DMS53 (cell line): ENCODE data around the gene IQCN.

Experiments
- DNase-seq: peaks from one replicate; lab custom pipeline; 2025; lab: John Stamatoyannopoulos, UW

Gene IQCN

DNA sequence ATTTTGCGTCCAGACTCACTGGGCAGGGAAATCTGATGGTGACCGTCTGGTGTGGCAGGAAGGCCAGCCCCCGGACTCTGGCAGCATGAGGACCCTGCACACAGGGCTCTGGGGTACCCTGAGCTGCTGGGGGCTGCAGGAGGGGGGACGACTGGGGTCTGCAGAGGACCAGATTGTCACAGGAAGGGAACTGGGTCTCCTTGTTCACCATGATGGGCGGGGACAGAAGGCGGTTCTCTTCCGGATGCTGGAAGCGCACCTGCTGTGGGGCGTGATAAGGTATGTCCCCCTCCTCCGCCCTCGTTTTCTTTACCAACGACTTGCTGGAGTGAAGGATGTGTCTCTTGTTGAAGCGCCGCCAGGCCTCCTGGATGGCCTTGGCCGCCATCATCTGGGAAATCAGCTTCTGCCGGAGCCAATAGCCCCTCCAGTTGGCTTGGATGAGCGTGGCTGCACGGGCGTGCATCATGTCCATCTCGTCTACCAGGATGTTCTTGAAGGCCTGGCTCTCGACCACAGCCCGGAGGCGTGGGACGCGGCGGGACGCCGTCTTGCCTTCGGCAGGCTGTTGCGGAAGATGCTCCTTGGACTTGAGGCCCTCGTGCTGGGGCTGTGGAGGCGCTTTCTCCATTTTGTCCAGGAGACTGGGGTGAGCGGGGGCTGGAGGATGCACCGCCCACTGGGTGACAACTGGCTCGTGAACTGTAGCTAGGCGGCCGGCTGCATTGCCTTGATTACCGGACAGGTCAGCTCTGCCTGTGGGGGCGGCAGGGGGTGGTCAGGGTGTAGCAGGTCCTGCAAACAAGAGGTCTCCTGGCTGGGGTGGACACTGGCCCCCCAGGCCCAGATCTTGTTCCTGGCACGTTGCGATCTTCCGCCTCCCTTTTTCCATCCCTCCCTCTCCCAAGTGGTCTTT, 7.2 kb downstream of the IQCN start:
- no peak for DNase-seq

DNA sequence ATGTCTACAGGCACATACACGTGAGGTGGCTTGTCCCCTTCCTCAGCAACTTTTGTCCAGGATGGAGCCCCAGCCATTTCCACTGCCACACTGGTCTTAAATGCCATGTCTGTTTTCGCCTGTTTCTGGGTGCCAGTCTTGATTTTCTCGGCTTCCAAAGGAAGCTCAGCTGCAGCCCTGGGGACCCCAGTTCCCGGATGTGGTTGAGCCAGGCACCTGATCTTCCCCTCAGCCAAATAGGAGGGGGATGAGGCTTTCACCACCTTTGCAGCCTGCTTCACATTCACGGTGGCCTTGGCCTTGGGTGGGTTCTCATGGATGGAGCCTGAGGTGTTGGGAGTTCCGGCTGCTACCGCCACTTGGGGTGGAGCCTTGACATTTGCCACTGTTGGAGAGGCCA, 8.7 kb downstream of the IQCN start:
- no peak for DNase-seq

DNA sequence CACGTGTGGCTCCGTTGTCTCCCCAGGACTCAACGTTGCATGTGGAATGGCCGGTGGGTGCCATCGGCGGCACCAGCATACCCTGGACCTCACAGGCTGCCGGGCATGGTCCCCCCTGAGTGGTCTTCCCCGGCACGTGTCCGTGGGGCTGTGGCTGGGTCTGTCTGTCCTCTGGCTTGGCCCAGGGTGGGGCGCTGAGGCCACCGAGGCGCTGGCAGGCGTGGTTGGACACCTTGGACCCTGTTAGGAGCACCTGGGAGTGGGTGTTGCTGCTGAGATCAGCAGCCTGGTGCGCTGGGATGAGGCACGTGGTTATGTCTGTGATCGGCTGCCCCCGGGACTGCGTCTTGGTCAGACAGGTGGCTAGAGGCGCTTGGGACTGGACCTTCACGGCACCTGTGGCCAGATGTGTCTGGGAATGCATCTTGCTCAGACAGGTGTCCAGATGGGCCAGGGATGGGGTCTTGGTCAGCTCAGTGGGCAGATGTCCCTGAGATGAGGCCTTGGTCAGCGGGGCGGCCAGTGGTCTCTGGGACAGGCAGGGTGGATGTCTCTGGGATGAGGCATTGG, 9.2 kb downstream of the IQCN start:
- DNase-seq, result no peak

DNA sequence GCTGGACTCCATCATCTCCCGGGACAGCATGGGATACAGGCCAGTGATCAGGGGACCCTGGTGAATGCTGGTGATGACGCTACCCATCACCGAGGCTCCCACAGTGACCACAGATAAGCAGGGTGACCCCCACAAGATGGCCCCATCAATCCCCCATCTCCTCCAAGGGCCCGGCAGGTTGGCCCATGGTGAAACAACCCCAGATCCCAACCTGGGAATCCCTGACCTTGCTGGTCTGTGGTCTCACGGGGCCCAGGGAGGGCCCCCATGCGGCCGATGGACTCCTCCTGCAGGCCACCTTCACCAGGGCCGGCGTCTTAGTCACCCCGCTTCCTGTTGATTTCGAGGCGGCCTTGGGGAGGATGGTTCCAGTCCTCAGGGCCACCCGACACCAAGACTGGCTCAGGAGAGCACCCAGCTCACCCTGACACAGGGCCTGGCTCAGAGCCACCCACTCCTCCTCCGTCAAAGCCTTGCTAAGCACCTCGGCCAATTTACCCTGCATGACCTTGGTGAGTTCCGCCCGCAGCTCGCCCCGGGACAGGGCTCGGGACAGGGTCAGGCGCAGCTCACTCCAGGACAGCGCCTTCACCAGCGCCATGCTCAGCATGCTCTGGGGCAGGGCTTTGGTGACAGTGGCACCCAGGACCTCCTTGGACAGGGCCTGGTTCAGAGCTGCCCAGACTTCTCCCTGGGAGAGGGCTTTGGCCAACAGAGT, 10.0 kb downstream of the IQCN start:
- DNase-seq, result no peak

DNA sequence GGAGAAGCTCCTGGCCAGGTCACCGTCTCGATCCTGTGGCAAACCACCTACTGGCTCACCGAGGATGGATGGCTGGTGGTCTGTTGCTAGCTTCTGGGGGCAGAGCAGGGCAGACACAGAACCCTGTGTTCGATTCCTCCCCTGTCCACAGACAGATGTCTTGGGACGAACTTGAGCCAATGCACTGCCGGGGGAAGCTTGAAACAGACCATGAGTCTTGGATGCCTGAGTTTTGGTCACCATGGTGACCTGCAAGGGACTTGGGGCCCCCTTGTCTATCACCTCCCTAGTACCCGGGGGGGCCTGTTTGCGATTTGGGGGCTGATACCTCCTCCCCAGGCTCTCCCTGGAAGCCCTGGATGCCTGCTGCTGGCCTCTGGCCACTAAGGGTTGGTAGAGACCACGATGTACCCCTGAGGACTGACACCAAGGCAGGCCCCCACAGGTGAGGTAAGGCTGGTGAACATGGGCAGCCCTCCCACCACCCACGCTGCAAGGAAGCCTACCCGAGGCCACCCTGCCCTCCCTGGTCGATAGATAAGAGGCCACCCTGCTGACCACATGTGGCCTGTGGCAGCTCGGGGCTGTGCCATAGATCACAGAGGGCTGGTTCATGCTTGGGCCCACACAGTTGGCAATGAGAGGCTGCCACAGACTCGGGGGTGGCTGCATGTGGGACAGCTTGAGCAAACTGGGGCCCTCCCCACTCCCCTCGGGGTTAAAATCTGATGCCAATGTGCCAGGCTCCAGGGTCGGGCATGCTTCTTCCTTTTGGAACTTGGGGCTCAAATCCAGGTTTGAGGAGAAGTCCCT, 10.7 kb downstream of the IQCN start:
- no peak for DNase-seq

DNA sequence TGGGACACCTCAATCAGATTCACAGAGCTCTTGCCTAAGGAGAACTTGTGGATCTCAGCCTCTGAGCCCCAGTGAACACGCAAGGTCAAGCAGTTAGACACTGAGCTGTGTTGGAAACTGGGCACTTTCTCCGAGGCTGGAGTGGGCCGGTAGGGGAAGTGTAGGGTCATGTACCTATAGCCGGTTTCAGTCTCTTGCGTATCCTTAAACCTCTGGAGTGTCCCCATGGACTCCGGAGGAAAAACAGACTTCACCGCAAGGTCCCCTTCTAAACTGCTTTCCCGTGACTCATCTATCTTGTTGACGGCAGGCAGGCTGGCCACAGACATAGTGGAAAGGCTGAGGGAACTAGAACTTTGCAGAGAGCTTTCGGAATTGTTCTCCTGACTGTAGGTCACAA, 11.3 kb downstream of the IQCN start:
- DNase-seq, result no peak

DNA sequence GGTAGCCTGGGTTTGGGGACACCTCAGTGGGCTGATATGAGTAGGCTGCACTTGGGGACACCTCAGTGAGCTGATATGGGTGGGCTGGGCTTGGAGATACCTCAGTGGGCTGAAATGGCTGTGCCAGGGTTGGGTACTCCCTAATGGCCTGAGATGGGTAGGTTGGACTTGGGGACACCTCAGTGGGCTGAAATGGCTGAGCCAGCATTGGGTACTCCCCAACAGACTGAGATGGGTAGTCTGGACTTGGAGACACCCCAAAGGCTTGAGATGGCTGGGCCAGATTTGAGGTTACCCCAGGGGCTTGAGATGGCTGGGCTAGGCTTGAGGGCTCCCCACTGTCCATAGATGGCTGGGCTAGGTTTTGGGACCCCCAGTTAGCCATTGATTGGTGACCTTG, 12.1 kb downstream of the IQCN start:
- no peak for DNase-seq

DNA sequence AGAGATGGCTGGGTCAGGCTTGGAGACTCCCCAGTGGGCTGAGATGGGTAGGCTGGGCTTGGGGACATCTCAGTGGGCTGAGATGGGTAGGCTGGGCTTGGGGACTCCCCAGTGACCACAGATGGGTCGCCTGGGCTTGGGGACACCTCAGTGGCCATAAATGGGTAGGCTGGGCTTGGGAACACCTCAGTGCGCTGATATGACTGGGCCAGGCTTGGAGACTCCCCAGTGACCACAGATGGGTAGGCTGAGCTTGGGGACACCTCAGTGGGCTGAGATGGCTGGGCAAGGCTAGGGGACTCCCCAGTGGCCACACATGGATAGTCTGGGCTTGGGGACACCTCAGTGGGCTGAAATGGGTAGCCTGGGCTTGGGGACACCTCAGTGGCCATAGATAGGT, 12.8 kb downstream of the IQCN start:
- no peak for DNase-seq

DNA sequence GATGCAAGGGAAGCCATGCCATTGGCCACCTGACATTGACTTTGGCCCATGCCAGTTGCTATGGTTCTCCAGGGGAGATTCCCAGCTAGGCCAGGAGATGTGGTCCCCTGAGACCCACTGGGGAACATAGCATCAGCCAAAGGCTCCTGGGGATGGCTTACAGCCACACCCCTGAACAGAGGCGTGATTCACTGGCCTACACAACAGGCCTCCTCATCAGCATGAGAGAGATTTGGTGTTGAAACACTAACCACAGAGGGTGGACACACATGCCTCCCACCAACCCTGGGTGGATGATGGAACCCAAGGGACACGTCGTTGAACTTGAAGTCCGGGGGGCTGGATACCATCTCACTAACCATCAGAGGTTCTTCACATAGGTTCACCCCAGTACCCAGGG, 14.4 kb downstream of the IQCN start:
- no peak for DNase-seq

DNA sequence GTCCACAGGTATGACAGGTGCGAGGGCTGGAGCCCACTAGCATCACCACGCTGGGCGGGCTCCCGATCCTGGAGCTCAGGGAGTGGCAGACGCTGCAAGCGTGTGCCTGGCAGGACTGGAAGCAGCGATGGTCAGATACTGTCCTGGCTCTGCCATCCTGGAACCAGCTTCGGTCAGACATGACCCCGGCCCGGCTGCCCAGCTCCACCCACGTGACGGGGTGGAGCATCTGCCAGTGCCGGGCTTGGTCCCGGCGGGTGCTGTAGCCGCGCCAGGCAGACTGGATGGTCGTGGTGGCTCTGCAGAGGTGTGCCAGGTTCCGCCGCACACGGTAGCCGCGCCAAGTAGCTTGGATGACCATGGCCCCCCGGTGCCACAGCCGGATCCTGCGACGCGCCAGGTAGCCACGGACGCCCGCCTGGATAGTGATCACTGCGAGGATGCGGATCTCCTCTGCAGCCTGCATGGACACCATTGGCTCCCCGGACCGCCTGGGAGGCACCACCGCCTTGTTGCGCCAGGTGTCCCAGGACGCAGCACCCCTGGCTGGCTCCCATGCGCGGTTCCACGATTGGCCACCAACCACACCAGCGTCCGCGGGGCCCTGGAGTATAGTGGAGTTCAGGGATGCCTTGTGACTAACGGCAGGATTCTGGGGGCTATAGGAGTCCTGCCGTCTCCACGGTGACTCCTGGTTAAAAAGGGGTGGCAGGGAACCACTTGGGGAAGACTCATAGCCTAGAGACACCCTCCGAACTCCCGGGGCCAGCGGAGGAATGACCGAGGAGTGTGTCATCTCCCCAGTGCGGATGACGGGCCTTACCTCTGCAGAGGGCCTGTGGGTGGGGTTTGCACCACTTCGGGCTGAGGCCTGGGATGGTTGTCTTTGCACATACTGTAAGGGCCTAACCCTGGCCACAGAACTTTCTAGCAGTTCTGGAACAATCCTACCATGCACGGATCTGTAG, 16.5 kb downstream of the IQCN start:
- no peak for DNase-seq

DNA sequence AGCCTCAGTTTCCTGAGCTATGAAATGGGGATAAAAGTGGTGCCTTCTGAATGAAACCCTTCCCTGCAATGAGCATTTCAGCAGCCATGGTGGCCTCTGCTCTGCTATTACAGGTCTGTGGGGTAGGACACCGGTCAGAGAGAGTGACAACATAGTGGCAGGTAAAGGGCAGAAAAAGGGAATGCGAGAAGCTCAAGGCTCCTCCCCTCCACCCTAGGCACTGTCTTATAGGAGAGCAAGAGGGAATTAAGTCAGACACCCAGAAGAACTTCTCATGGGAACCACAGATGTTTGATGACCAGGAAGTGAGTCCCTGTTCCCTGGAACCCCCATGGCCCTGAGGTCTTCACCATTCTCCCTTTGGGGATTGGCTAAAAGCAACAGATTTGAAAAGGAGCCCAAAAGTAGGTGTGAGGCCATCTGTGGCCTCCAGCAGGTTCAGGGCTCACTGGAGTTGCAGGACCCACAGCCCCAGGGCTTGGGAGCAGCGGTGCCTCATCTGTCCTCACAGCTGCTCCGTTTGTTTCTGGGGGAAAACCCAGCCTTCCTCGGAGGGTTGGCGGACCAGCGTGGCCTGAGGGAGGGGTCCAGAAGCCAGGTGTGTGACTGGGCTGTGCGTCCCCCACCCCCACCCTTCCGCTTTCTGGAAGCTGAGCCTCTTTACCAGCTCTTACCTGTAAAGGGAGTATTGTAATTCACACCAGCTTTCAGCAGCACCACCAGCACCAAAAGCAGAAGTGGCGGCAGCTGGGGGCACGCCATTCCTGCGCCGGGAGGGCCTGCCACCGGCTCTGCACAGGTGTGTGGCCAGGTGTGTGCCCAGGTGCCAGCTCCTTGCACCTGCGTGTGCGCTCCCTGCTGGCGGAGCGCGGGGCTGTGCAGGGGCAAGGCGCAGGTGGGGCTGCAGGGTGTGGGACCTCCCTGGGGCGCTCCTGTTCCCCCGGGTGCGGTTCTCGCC, 19.4 kb downstream of the IQCN start:
- peak; percentile 82 for DNase-seq

DNA sequence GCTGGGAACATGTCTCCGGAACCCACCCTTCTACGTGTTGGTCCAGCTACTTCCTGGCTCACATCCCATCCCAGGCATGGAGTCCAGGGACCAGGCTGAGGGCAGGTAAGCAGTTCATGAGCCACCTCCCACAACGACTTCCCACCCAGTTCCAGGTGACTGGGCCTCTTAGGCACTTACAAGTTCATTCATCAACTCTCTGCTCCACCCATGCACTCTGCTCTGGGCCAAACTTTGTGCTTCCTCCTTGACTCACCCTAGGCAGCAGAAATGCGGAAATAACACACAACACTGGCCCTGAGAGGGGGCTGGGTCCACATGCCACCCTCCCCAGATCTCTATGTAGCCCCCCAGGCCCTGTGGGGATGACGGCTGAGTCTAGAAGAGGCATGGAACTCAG, 20.5 kb downstream of the IQCN start:
- DNase-seq, result no peak

DNA sequence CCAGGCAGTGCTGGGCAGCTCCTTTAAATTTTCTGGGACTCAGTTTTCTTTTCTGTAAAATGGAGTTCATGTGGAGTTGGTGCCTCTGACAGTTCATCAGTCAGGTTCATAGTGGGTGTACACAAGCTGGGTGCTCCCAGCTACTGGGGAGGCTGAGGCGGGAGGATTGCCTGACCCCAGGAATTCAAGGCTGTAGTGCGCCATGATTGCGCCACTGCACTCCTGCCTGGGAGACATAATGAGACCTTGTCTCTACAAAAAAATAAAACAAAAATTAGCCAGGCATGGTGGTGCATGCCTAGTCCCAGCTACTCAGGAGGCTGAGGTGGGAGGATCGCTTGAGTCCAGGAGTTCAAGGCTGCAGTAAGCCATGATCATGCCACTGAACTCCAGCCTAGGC, 21.1 kb downstream of the IQCN start:
- DNase-seq, result no peak

DNA sequence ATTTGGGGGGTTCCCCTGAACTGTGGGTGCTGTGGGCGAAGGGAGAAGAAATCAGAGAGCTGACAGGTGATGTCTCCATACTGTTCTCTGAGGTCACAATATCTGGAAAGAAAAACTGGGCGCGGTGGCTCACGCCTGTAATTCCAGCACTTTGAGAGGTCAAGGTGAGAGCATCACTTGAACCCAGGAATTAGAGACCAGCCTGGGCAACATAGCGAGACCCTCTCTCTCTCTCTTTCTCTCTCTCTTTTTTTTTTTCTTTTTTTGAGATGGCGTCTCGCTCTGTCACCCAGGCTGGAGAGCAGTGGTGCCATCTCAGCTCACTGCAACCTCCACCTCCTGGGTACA, 21.9 kb downstream of the IQCN start:
- no peak for DNase-seq

DNA sequence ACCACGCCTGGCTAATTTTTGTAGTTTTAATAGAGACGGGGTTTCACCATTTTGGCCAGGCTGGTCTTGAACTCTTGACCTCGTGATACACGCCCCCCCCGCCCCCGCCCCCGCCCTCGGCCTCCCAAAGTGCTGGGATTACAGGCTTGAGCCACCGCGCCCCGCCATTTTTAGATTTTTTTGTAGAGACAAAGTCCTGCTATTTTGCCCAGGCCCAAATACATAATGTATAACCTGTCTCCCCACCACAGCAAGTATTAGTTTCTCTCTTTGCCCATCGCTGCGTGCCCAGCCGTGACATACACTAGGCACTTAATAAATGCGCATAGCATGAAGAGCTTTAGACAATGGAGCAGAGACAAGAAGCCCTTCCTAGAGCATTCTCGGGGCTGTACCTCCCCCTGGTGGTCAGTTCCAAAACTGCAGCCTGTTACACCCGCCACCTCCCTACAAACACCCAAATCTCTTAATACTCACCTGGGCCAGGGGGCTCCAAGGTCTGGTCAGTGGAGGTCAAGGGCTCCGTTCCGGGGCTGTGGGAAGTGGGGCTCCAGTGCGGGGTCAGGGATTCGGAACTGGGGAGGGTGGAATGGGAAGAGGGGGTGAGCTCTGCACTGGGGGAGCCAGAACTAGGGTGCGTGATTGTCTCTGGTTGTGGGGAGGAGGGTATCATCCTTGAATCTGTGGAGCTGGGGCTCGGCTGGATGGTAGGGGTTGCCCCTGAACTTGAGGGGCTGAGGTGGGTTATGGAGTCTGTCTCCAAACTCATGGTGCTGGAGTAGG, 22.5 kb downstream of the IQCN start:
- peak; percentile 75 for DNase-seq

DNA sequence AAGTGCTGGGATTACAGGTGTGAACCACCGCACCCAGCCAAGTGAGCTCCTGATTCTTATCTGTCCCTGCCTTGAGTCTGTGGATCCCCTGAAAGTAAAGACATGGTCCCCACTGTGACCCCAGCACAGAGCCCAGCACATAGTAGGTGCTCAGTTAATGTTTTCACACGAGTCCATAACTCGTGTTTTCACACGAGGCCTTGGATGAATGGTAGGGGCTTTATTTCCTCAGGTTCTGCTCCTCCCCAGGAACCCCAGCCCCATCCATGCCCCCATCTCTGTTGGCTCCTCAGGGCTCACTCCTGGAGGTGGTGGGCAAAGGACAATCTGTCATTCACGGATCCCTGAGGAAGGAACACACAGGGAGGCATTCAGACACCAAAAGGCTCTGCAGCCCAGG, 24.4 kb downstream of the IQCN start:
- no peak for DNase-seq

DNA sequence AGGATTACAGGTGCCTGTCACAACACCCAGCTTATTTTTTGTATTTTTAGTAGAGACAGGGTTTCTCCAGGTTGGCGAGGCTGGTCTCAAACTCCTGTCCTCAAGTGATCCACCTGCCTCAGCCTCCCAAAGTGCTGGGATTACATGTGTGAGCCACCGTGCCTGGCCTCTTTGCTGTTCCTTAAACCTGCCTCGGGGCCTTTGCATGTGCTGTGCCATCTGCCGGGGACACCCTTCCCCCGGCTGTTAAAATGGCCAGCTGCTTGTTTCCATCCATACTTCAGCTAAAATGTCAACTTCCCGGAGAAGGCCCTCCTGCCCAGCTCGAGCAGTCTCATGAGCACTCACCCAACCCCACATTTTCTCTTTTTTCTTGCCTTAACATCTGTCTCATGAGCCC, 29.0 kb downstream of the IQCN start:
- no peak for DNase-seq

DNA sequence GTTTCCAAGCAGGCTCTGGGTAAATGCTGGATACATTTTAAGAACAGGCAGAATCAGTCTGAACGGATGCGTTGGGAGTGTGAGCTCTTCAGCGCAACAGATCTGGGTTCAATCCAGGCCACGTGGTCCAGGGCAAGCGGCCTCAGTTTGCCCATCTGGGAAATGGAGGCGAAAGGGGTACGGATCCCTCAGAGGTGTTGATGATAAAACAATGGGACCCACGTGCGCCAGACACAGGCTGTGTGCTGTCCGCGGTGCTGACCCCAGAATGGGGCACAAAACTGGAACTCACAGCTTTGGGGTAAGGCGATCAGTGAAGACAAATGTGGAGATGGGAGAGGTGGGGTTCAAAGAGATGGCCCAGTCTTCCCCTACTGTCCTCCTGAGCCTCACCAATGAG, 34.9 kb downstream of the IQCN start:
- DNase-seq, result no peak

DNA sequence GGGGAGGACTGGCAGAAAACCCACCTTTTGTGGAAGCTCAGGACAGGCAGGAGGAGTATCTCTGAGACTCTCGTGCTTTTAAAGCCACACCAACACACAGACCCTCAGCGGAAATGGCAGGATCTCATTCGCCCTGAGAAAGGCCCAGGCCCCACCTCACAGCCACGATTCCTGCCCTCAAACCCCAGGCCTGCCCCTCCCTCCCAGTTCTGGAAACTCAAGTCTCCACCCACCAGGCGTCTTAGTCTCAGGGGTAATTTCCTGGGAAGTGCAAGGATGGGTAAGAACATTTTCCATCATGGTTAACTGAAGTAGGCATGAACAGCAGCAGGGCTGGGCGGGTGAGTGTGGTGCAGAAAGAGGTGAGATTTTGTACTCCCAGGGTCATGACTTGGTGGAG, 40.1 kb downstream of the IQCN start:
- no peak for DNase-seq
